ENCODE measurements around the gene BLOC1S5. TPM values are rescaled to one million over a fixed set of nuclear protein-coding genes. Genes with fewer than 3 reads are reported as not detected.

The BLOC1S5 gene
- total and polyA plus RNA-seq, 2 of the 8 experiments (the other 6 are each of a cell fraction or from before 2014, with no cell fraction given): 3.4 to 17.2 TPM

DNA sequence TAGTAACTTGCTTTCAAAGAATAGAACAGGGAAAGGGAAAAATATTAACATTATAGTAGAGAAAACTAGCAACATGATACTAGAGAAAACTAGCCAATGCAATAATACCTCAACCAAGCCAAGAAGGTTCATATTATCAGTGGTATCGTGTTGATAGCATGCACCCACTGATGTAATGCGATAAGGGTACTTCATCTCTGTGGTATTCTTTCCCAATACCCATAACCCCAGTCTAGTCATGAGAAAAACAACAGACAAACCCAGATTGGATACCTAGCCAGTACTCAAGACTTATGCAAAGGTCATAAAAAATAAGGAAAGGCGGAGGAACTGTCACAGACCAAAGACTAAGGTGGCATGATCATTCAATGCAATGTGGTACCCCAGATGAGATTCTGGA, 21.0 kb downstream of the BLOC1S5 start (continued):
- TF ChIP-seq CHD7 (IDR thresholded peaks at IDR 0.05; ENCODE audit: insufficient replicate concordance, low read length): no peak
- TF ChIP-seq FOSL1 (IDR thresholded peaks at IDR 0.05; ENCODE audit: insufficient read depth, low read depth, low read length): no peak
- TF ChIP-seq NRF1 (IDR thresholded peaks at IDR 0.05; ENCODE audit: low read depth, low read length): no peak
- no peak for TF ChIP-seq SRF (IDR thresholded peaks at IDR 0.05; ENCODE audit: low read depth, low read length)
- no peak for TF ChIP-seq POLR2A (IDR thresholded peaks at IDR 0.05; ENCODE audit: control extremely low read depth in 1 of 2, low read depth in 2 of 2, low read length in 2 of 2)
- no peak for TF ChIP-seq HDAC2 (IDR thresholded peaks at IDR 0.05; ENCODE audit: borderline replicate concordance in 1 of 2, low read depth in 2 of 2, low read length in 2 of 2)
- no peak for TF ChIP-seq CHD2 (IDR thresholded peaks at IDR 0.05; ENCODE audit: low read length)
- TF ChIP-seq POU5F1 (IDR thresholded peaks at IDR 0.05; ENCODE audit: low read depth, low read length): no peak
- no peak for TF ChIP-seq CHD1 (IDR thresholded peaks at IDR 0.05; ENCODE audit: low read depth, low read length)
- no peak for TF ChIP-seq ZNF274 (IDR thresholded peaks at IDR 0.05; ENCODE audit: borderline replicate concordance, extremely low read depth, low read length)
- TF ChIP-seq CBX5 (IDR thresholded peaks at IDR 0.05; ENCODE audit: low read depth, low read length): no peak
- TF ChIP-seq GABPA (IDR thresholded peaks at IDR 0.05; ENCODE audit: borderline replicate concordance, insufficient read depth, low read length): no peak
- TF ChIP-seq SP1 (IDR thresholded peaks at IDR 0.05; ENCODE audit: low read depth, low read length): no peak
